Measurements from ENCODE around the gene DLL3. TPM values are rescaled to one million over a fixed set of nuclear protein-coding genes. Genes with fewer than 3 reads are reported as not detected.

The DLL3 gene
- total RNA-seq, 4 donors from 2014 or later = 0.10 TPM; not detected in 3

DNA sequence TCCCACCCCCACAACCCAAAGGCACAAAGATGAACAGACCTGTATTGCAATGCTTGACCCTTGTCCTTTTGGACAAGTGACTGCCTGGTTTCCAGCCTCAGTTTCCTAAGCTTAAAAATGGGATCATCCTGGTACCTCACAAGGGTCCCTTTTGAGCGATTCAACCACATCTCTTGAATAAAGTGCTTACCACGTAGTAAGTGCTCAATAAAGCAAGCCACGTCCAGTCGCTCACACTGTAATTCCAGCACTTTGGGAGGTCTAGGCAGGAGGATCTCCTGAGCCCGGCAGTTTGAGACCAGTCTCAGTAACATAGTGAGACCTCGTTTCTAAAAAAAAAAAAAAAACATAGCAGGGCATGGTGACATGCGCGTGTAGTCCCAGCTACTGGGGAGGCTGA is 1.2 kb downstream of the DLL3 start:
- TF ChIP-seq POLR2A (IDR thresholded peaks at IDR 0.05) = no peak
- TF ChIP-seq, protein P1, sequence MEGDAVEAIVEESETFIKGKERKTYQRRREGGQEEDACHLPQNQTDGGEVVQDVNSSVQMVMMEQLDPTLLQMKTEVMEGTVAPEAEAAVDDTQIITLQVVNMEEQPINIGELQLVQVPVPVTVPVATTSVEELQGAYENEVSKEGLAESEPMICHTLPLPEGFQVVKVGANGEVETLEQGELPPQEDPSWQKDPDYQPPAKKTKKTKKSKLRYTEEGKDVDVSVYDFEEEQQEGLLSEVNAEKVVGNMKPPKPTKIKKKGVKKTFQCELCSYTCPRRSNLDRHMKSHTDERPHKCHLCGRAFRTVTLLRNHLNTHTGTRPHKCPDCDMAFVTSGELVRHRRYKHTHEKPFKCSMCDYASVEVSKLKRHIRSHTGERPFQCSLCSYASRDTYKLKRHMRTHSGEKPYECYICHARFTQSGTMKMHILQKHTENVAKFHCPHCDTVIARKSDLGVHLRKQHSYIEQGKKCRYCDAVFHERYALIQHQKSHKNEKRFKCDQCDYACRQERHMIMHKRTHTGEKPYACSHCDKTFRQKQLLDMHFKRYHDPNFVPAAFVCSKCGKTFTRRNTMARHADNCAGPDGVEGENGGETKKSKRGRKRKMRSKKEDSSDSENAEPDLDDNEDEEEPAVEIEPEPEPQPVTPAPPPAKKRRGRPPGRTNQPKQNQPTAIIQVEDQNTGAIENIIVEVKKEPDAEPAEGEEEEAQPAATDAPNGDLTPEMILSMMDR (IDR thresholded peaks at IDR 0.05) = no peak
- no peak overlapping the region for H3K4me3 ChIP-seq (ENCODE audit: low read depth, poor library complexity, severe bottlenecking)
- 77 to 80% methylated on average over 8 of the region's 8 CpGs for WGBS, 2 donors
- DNase-seq (ENCODE audit: low spot score in 2 of 2) = no peak
- intact Hi-C loops (cut with DNase I; ENCODE audit: low total_unique reads) = no loop called here

DNA sequence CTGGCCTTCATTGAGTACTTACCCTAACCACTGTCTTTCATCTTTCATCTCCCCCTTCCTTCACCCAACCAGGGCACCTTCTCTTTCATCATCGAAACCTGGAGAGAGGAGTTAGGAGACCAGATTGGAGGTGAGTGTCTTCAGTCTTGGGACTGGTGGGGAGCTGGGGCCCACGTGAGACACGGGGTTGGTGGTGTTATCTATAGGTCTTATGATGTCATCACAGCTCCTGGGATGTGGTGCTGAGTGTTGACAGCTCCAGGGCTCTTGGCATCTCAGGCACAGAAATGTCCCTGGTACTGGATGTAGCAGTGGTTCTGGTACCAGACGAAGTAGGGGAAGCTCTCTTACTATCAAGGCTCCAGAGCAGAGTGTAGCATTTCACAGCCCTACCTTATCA is 1.8 kb downstream of the DLL3 start:
- WGBS, 2 donors = 41 to 48% methylated on average over 4 of the region's 4 CpGs
- intact Hi-C loops (cut with DNase I; ENCODE audit: low total_unique reads) = no loop called here
- DNase-seq (ENCODE audit: low spot score in 2 of 2) = no peak
- no peak overlapping the region for H3K4me3 ChIP-seq (ENCODE audit: low read depth, poor library complexity, severe bottlenecking)
- TF ChIP-seq, protein P1 (IDR thresholded peaks at IDR 0.05) = no peak
- no peak for TF ChIP-seq POLR2A (IDR thresholded peaks at IDR 0.05)

DNA sequence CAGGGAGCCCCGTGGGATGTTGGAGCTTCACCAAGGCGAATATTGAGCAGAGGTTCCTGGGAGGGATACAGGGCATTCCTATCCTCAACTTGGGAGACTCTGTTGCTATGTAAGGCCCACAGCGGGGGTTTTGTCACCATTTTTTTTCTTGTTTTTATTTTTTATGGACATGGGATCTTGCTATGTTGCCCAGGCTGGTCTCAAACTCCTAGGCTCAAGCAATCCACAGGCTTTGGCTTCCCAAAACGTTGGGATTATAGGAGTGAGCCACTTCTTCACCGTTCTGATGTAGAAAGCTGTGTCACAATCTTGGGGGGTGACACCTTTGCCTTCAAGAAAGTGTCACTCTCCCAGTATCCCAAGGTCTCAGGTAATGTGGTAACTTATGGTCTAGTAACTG is 2.6 kb downstream of the DLL3 start:
- no peak for DNase-seq (ENCODE audit: low spot score in 2 of 2)
- intact Hi-C loops (cut with DNase I; ENCODE audit: low total_unique reads) = no loop called here
- TF ChIP-seq, protein P1 (IDR thresholded peaks at IDR 0.05) = no peak
- TF ChIP-seq POLR2A (IDR thresholded peaks at IDR 0.05) = no peak
- no peak overlapping the region for H3K4me3 ChIP-seq (ENCODE audit: low read depth, poor library complexity, severe bottlenecking)
- WGBS, 2 donors = 76 to 81% methylated on average over 5 of the region's 5 CpGs

DNA sequence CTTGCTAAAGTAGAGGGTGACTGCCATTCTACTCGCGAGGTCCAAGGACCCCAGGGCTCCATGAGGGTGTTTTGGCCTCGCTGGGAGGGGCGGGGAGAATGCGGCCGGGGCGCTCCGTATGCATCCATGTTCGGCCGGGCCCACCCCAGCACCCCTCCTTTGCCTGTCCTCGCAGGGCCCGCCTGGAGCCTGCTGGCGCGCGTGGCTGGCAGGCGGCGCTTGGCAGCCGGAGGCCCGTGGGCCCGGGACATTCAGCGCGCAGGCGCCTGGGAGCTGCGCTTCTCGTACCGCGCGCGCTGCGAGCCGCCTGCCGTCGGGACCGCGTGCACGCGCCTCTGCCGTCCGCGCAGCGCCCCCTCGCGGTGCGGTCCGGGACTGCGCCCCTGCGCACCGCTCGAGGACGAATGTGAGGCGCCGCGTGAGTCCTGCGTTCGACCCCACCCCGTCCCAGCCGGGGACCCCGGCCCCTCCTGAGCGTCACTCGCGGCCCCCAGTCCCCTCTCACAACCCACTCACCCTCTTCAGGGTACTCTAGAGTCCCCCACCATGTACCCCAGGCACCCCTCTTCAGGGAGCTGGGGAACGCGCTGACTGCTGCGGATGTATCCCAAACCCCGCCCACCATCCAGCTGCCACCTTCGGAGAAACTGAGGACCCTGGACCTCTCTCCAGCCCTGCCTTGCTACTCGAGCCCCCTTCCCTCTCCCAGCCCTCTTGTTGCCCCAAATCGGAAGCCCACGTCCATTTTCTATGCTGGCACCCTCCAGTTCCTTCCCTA is 4.1 kb downstream of the DLL3 start:
- H3K4me3 ChIP-seq (ENCODE audit: low read depth, poor library complexity, severe bottlenecking) = no peak overlapping the region
- 16 to 37% methylated on average over 31 to 52 of the region's 69 CpGs for WGBS, 2 donors
- peak in 1 of 2 donors; percentile 87 for DNase-seq (ENCODE audit: low spot score in 2 of 2)
- intact Hi-C loops (cut with DNase I; ENCODE audit: low total_unique reads) = no loop called here
- TF ChIP-seq POLR2A (IDR thresholded peaks at IDR 0.05) = no peak
- TF ChIP-seq, protein P1 (IDR thresholded peaks at IDR 0.05) = no peak

DNA sequence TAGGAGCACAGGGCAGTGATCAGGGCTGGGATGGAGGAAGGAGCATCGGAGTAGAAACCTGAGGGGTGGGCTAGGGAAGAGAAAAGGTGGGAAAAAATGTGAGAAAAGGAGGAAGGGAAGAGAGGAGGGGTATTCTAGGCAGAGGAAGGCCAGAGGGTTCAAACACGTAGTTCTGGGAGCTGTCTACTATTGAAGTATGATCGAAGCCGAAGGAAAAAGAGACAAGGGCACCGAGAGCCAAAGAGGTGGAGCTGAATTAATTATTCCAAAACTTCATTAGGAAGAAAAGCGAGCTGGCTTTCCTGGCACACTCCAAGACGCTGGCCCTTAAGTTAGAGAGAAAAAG is 7.8 kb downstream of the DLL3 start:
- TF ChIP-seq POLR2A (IDR thresholded peaks at IDR 0.05) = no peak
- TF ChIP-seq, protein P1 (IDR thresholded peaks at IDR 0.05) = no peak
- intact Hi-C loops (cut with DNase I; ENCODE audit: low total_unique reads) = no loop called here
- WGBS, 2 donors = 32 to 51% methylated on average over 7 of the region's 7 CpGs
- no peak overlapping the region for H3K4me3 ChIP-seq (ENCODE audit: low read depth, poor library complexity, severe bottlenecking)
- no peak for DNase-seq (ENCODE audit: low spot score in 2 of 2)

Measured in lower leg skin (tissue), 4 donors.